HCT116 (cell line): ENCODE measurements around the gene TDG. TPM values are rescaled to one million over a fixed set of nuclear protein-coding genes. Genes with fewer than 3 reads are reported as not detected.

Experiments used
- ATAC-seq: fragments of 200-7000 bp; cut with Tn5 transposase; 2 replicates; pipeline ENCODE4 v1.9.1; 2020; ENCODE audit warnings: mild to moderate bottlenecking, moderate library complexity
- BruUV-seq: library from RNA; stranded (reverse); fragments of 400-500 nt; replicated peaks from 2 replicates; lab custom pipeline; 2021; lab: Mats Ljungman, UMichigan
- CTCF ChIA-PET: fragments of 300-600 bp; sonication (Branson Sonifier 250); formaldehyde crosslinking; loops from one replicate; lab custom pipeline; 2021; ENCODE audit warnings: antibody characterized with exemption; lab: Charles Lee
- POLR2A ChIA-PET: fragments of 300-600, 350-600 bp; sonication (Branson Sonifier 250); formaldehyde crosslinking; loops from one replicate; lab custom pipeline; 2021; ENCODE audit warnings: antibody characterized with exemption; lab: Charles Lee
- RAD21 ChIA-PET, 2 experiments: fragments of 300-600 bp; sonication (Branson Sonifier 250); formaldehyde crosslinking; loops; one replicate each; lab custom pipeline; 2023; ENCODE audit warnings: low total read pairs in 2 of 2; ENCODE audit not compliant: uncharacterized antibody in 2 of 2, unreplicated experiment in 2 of 2, low non-redundant PET in 1 of 2; lab: Charles Lee
- DNase-seq: peaks from one replicate; pipeline ENCODE4 v3.0.0-alpha.2; 2010; ENCODE audit warnings: low read depth, low spot score
- H2AFZ ChIP-seq: fragments of 200-600 bp; shearing (Covaris generic), sonication (generic); 2 replicates; pipeline ENCODE4 v1.6.1; 2017; ENCODE audit warnings: low read depth, mixed run types, mixed read lengths, antibody characterized with exemption, low read length; ENCODE audit not compliant: poor library complexity, severe bottlenecking
- H3K27ac ChIP-seq: 2 replicates; pipeline ENCODE4 v1.5.1; 2012; ENCODE audit warnings: low read depth, low read length
- H3K27me3 ChIP-seq: fragments of 200-600 bp; sonication (generic); 2 replicates; pipeline ENCODE4 v1.6.1; 2016; ENCODE audit warnings: mixed run types, low read length, mixed read lengths; ENCODE audit not compliant: insufficient read depth
- H3K36me3 ChIP-seq, 2 experiments: fragments of 200-500 bp in 1 of 2; fragments of 200-600 bp in 1 of 2; sonication (Bioruptor generic) in 1 of 2; sonication (generic) in 1 of 2; 2 replicates each; pipeline versions ENCODE4 v1.5.1 to v1.6.1; 2014 to 2016; ENCODE audit warnings: low read length in 2 of 2, inconsistent platforms in 1 of 2, mixed read lengths in 1 of 2, mixed run types in 1 of 2; ENCODE audit not compliant: insufficient read depth in 2 of 2, control insufficient read depth in 1 of 2
- H3K4me1 ChIP-seq, 2 experiments: fragments of 200-600 bp in 1 of 2; sonication (generic) in 1 of 2; 2 replicates each; pipeline versions ENCODE4 v1.5.1 to v1.6.1; 2012 to 2017; ENCODE audit warnings: low read length in 2 of 2, inconsistent platforms in 1 of 2, mild to moderate bottlenecking in 1 of 2, mixed read lengths in 1 of 2, mixed run types in 1 of 2, moderate library complexity in 1 of 2; ENCODE audit not compliant: insufficient read depth in 2 of 2, control insufficient read depth in 1 of 2
- H3K4me2 ChIP-seq: fragments of 200-600 bp; sonication (generic); 2 replicates; pipeline ENCODE4 v1.6.1; 2017; ENCODE audit warnings: mixed run types, low read length, mixed read lengths
- H3K4me3 ChIP-seq, 2 experiments: fragments of 200-600 bp in 1 of 2; sonication (generic) in 1 of 2; replicated peaks in 1 of 2; 2 replicates each; pipeline ENCODE4 v1.5.1; 2011 to 2016; ENCODE audit warnings: low read length in 2 of 2, control low read depth in 1 of 2, low read depth in 1 of 2, mild to moderate bottlenecking in 1 of 2, mixed read lengths in 1 of 2, mixed run types in 1 of 2
- H3K79me2 ChIP-seq: fragments of 200-600 bp; sonication (generic); 2 replicates; pipeline ENCODE4 v1.6.1; 2017; ENCODE audit warnings: mild to moderate bottlenecking, mixed run types, low read length, moderate library complexity, mixed read lengths; ENCODE audit not compliant: insufficient read depth
- H3K9ac ChIP-seq: fragments of 200-600 bp; sonication (generic); 2 replicates; pipeline ENCODE4 v1.6.1; 2016; ENCODE audit warnings: low read length, mixed read lengths
- H3K9me2 ChIP-seq: fragments of 200-600 bp; sonication (generic), shearing (Covaris generic); 2 replicates; pipeline ENCODE4 v1.6.1; 2017; ENCODE audit warnings: mixed run types, mild to moderate bottlenecking, moderate library complexity; ENCODE audit not compliant: insufficient read depth
- H3K9me3 ChIP-seq, 2 experiments: fragments of 200-500 bp in 1 of 2; fragments of 200-600 bp in 1 of 2; sonication (Bioruptor generic) in 1 of 2; sonication (generic) in 1 of 2; 2 replicates each; pipeline ENCODE4 v1.6.1; 2014 to 2017; ENCODE audit warnings: low read length in 2 of 2, mixed read lengths in 2 of 2, inconsistent platforms in 1 of 2, low read depth in 1 of 2, mild to moderate bottlenecking in 1 of 2, mixed run types in 1 of 2, moderate library complexity in 1 of 2; ENCODE audit not compliant: control insufficient read depth in 1 of 2, insufficient read depth in 1 of 2
- H4K20me1 ChIP-seq: fragments of 200-600 bp; sonication (generic), shearing (Covaris generic); 2 replicates; pipeline ENCODE4 v1.6.1; 2017; ENCODE audit warnings: mixed run types, mild to moderate bottlenecking, moderate library complexity; ENCODE audit not compliant: insufficient read depth
- ATF3 ChIP-seq: IDR thresholded peaks from 2 replicates; pipeline ENCODE4 v1.6.1; 2012
- CBX3 ChIP-seq: IDR thresholded peaks from 2 replicates; pipeline ENCODE4 v1.6.1; 2012; ENCODE audit warnings: low read depth
- CEBPB ChIP-seq: IDR thresholded peaks from 2 replicates; pipeline ENCODE4 v1.6.1; 2012; ENCODE audit warnings: low read depth
- CTCF ChIP-seq, 3 experiments: fragments of 200-600 bp in 1 of 3; sonication (generic) in 1 of 3; IDR thresholded peaks in 2 of 3; conservative IDR thresholded peaks in 1 of 3; 2 replicates each; pipeline ENCODE4 v1.5.1; 2012 to 2017; ENCODE audit warnings: low read depth in 2 of 3, low read length in 2 of 3, antibody characterized with exemption in 1 of 3, borderline replicate concordance in 1 of 3, control low read depth in 1 of 3, mild to moderate bottlenecking in 1 of 3, mixed read lengths in 1 of 3, mixed run types in 1 of 3, moderate library complexity in 1 of 3; ENCODE audit not compliant: insufficient read depth in 1 of 3
- EGR1 ChIP-seq: IDR thresholded peaks from 2 replicates; pipeline ENCODE4 v1.6.1; 2012; ENCODE audit warnings: low read depth
- ELF1 ChIP-seq: IDR thresholded peaks from 2 replicates; pipeline ENCODE4 v1.6.1; 2012; ENCODE audit warnings: low read depth, borderline replicate concordance
- EZH2phosphoT487 ChIP-seq: fragments of 200-600 bp; IDR thresholded peaks from 2 replicates; pipeline ENCODE4 v1.6.1; 2018; ENCODE audit warnings: antibody characterized with exemption, borderline replicate concordance
- JUND ChIP-seq: IDR thresholded peaks from 2 replicates; pipeline ENCODE4 v1.6.1; 2012
- MAX ChIP-seq: IDR thresholded peaks from 2 replicates; pipeline ENCODE4 v1.6.1; 2012
- POLR2A ChIP-seq: IDR thresholded peaks from 2 replicates; pipeline ENCODE4 v1.7.0; 2011; ENCODE audit warnings: borderline replicate concordance; ENCODE audit not compliant: insufficient read depth, insufficient read length; ENCODE audit errors: extremely low read depth
- POLR2AphosphoS5 ChIP-seq: IDR thresholded peaks from 2 replicates; pipeline ENCODE4 v1.6.1; 2011; ENCODE audit warnings: mild to moderate bottlenecking, low read depth, low read length, moderate library complexity
- SIN3A ChIP-seq: IDR thresholded peaks from 2 replicates; pipeline ENCODE4 v1.6.1; 2012; ENCODE audit warnings: low read depth
- SRF ChIP-seq: IDR thresholded peaks from 2 replicates; pipeline ENCODE4 v1.6.1; 2012; ENCODE audit warnings: low read depth
- YY1 ChIP-seq: IDR thresholded peaks from 2 replicates; pipeline ENCODE4 v1.6.1; 2011; ENCODE audit warnings: low read length, low read depth, moderate library complexity, mild to moderate bottlenecking; ENCODE audit not compliant: insufficient replicate concordance; ENCODE audit errors: extremely low read depth
- ZBTB33 ChIP-seq: IDR thresholded peaks from 2 replicates; pipeline ENCODE4 v1.6.1; 2011; ENCODE audit warnings: mild to moderate bottlenecking, low read length, moderate library complexity; ENCODE audit not compliant: insufficient replicate concordance; ENCODE audit errors: extremely low read depth
- ZFX ChIP-seq: fragments of 450-650 bp; IDR thresholded peaks from 2 replicates; pipeline ENCODE4 v1.6.1; 2017
- intact Hi-C: fragments of 100-400 bp; cut with micrococcal nuclease; formaldehyde crosslinking; loops from 2 replicates; pipeline ENCODE4 v1.10.0; 2022
- total RNA-seq: library from RNA; stranded (reverse); gene quantifications from one replicate; pipeline ENCODE4 v1.2.1, GENCODE V29; 2021; ENCODE audit not compliant: unreplicated experiment

The TDG gene
- total RNA-seq, 1 experiment from 2014 or later, result 23.9 TPM

- DNase-seq (no peak), ATAC-seq (no peak)
- no peak for TF ChIP-seq JUND
- TF ChIP-seq SRF, result no peak
- no peak for TF ChIP-seq ZBTB33
- TF ChIP-seq POLR2A, result no peak
- no peak for TF ChIP-seq SIN3A
- no peak for TF ChIP-seq MAX
- H3K4me2 ChIP-seq, result no peak overlapping the region
- no peaks in the 10 kb centered on the region for H3K9me3 ChIP-seq
- no peak overlapping the region for H3K4me3 ChIP-seq
- H2AFZ ChIP-seq, result no peak overlapping the region
- ChIA-PET CTCF (no interaction called here), POLR2A (no interaction called here), RAD21 (no interaction called here)
- H3K27ac ChIP-seq, result no peak overlapping the region
- peaks cover 14 to 21% of the 10 kb centered on the region in 2 experiments; a peak in 3 of 4 replicates for H3K4me1 ChIP-seq
- H4K20me1 ChIP-seq, result no peaks in the 10 kb centered on the region
- H3K27me3 ChIP-seq, result no peaks in the 10 kb centered on the region
- H3K9ac ChIP-seq, result no peak overlapping the region
- no peaks in the 10 kb centered on the region for H3K9me2 ChIP-seq
- intact Hi-C loops, result no loop called here
- BruUV-seq, result no TSS peak
- peaks cover 33% of the 10 kb centered on the region for H3K79me2 ChIP-seq
- peaks cover 6 to 9% of the 10 kb centered on the region in 2 experiments; a peak in 3 of 4 replicates for H3K36me3 ChIP-seq
Observed at GRCh38 chr12:103958621-103959020, 7.1 kb upstream of the TDG start.

- intact Hi-C loops, result no loop called here
- no peak for ATAC-seq
- H3K4me1 ChIP-seq, result peaks cover 15 to 28% of the 10 kb centered on the region in 2 experiments; a peak in 3 of 4 replicates
Observed at GRCh38 chr12:103960616-103961227, 5.0 kb upstream of the TDG start.

More at GRCh38 chr12:103960616-103961227, 5.0 kb upstream of the TDG start:
- ChIA-PET POLR2A (no interaction called here), CTCF (no interaction called here), RAD21 (no interaction called here)
- Histone ChIP-seq H3K9me2 (no peaks in the 10 kb centered on the region), H2AFZ (no peak overlapping the region), H3K4me3 (no peak overlapping the region), H3K36me3 (no peaks in the 10 kb centered on the region), H3K79me2 (peaks cover 30% of the 10 kb centered on the region), H3K9ac (no peak overlapping the region), H4K20me1 (no peaks in the 10 kb centered on the region), H3K27ac (no peak overlapping the region), H3K4me2 (no peak overlapping the region), H3K9me3 (no peaks in the 10 kb centered on the region), H3K27me3 (no peaks in the 10 kb centered on the region)
- TF ChIP-seq POLR2A (no peak), ATF3 (no peak), ZFX (no peak), EGR1 (no peak), YY1 (no peak), MAX (no peak), JUND (no peak), SIN3A (no peak), SRF (no peak), CEBPB (no peak), EZH2phosphoT487 (no peak), ELF1 (no peak), POLR2AphosphoS5 (no peak), CTCF (IDR thresholded peaks at IDR 0.05 in 2 of 3, conservative IDR thresholded peaks at IDR 0.05 in 1 of 3; ENCODE audit: borderline replicate concordance in 1 of 3, insufficient read depth in 1 of 3, low read depth in 2 of 3, low read length in 2 of 3) (no peak), CBX3 (no peak)
- no peak for DNase-seq
- BruUV-seq, result no TSS peak
